NCI-H774 (cell line): Measurements from ENCODE around the gene SYCE1.
"Not testable (repeated sequence)": the region's sequence is repeated elsewhere in the genome, so short reads cannot be mapped to it uniquely, and the experiment has no call there.

Experiments used
- DNase-seq: peaks from one replicate; lab custom pipeline; 2025; lab: John Stamatoyannopoulos, UW

The SYCE1 gene, protein sequence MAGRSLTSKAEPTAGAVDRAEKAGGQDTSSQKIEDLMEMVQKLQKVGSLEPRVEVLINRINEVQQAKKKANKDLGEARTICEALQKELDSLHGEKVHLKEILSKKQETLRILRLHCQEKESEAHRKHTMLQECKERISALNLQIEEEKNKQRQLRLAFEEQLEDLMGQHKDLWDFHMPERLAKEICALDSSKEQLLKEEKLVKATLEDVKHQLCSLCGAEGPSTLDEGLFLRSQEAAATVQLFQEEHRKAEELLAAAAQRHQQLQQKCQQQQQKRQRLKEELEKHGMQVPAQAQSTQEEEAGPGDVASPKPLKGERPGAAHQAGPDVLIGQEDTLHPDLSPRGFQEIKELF

DNA sequence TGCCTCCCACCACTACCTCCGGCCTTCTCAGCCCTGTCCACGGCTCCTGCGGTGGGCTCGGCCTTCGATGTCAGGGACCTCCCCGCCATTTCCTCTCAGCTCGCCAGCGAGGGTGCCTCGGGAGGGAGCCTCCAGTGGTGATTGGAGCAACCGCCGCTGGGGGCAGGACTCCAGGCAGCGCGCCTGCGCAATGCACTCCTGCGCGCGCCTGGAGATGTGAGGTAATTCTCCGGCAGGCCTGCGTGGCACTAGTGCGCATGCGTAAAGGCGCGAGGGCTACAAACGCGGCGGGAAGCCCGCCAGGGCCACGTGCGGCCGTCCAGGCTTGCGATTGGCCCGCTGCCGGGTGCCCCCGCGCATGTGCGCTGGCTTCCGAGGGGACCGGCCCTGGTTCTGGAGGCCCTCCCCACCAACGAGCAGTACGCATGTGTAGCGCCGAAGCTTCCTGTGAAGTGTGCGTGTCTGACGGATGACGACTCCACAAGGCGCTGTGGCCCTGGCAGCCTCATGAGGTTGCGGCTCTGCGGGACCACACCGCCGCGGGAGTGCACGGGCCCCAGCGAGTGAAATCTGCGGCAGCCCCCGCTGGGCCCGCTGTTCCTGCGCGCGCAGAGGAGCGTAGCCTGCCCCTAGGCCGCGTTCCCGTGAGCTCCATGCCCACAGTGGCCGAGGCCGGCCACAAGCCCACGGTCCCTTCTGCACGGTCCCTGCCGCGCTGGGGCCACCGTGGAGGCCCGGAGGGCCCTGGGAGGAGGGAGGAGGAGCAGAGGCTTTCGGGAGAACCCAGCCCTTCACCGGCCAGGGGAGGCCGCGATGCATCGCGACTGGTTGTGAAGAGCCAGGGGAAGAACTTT lies at the start of gene SYCE1:
Gene SYCE1 (minus strand): TSS at position 143 of the 854 bp plus-strand sequence. CDS start 54 bp downstream, at position 89.
- DNase-seq, result no peak

DNA sequence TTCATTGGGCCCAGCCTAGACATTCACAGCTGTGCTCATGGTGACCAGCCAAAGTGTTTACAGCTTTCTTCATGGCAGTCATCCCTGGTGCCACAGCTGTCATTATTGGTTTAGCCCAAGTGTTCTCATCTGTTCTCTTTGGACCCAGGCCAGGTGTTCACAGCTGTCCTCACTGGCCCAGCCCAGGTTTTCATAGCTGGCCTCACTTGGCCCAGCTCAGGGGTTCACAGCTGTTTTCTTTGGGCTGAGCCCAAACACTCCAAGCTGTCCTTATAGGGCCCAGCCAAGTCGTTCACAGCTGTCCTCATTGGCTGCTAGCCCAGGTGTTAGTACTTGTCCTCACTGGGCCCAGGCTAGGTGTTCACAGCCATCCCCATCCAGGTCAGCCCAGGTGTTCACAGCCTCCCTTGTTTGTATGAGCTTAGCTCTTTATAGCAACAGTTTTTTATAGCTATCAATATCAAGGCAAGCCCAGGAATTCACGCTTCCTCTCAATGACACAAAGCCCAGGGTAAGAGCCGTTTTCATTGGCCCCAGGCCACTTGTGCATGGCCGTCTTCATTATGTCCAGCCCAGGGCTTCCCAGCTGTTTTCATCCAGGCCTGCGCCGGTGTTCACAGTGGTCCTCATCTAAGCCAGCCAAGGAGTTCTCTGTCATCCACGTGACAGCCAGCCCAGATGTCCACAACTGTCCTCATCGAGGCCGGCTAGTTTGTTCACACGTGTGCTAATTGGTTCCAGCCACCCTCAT lies 49.6 kb upstream of the SYCE1 start:
- peak; percentile 79 for DNase-seq

DNA sequence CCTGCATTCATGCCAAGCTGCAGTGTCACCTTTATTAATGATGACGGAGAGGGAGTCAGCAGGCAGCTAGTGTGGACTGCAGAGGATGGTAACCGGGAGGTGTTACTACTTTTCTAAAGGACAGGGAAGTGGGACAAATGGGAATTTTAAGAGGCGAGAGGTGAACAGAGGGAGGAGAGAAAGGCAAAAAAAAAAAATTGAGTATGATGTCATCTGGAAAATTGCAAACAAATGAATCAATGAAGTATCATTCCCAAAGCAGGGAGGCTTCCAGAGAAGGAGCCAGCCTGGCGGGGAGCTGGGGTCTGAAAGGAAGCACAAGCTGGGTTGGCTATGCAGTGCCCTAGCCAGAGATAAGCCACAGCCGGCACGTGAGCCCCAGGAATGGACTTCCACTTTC lies 48.3 kb upstream of the SYCE1 start:
- no peak for DNase-seq

DNA sequence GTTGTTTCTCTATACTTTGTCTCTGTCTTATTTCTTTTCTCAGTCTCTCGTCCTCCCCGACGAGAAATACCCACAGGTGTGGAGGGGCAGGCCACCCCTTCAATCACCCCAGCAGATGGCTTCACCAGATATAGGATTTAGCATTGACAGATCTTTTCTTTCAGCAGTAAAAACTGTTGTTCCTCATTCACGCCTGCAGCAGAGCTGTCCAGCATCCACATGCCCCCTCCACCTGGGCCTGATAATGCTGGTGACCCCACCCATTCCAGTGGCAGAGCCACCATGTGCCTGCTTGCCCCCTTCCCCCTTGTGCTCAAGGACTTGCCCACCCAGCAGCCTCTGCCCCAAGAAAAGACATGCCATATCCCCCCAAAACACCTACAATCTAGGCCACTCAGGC lies 45.7 kb upstream of the SYCE1 start:
- no peak for DNase-seq

DNA sequence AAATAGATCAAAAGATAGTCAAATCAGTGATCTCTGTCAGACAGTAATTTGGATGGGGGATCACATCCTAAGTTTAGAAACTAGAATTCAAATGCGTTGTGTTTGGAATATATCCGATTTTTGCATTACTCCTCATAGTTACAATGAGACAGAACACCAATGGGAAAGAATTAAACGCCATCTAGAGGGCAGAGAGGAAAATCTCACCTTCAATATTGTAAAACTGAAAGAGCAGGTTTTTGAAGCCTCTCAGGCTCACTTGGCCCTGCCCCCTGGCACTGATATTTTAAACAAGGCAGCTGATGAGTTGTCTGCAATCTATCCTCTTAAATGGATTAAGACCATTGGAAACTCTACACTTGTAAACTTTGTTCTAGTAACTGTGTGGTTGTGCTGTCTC lies 43.5 kb upstream of the SYCE1 start:
- no peak for DNase-seq

DNA sequence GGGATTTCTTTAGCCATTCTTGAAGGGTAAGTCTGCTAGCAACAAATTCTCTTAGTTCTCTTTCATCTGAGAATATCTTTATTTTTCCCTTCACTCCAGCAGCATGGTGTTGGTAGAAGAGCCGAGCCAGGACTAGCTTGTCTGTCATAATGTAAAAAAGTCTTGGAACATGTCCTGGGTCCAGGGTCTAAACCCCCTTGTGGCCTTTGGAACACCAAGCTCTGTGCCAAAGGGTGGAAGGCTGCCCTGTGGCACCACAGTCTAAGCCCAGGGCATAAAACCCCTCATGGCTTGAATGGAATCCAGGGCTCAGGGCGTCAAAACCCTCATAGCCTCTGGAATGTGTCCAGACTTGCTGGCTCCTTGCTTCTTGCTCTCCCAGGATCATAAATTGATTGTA lies 38.1 kb upstream of the SYCE1 start:
- not testable (repeated sequence) for DNase-seq

DNA sequence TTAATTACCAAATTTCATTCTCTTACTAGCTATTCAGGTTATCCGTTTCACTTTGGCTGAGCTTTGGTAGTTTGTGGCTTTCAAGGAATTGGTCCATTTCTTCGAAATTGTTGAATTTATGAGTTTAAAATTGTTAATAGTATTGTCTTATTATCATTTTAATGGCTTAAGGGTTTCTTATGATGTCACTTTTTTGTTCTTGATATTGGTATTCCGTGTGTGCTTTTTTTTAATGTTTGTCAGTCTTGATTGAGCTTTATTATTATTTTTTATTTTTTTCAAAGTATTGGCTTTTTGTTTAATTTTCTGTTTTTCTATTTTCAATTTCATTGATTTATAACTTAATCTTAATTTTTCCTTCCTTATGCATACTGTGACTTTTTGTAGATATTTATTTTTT lies 35.3 kb upstream of the SYCE1 start:
- no peak for DNase-seq

DNA sequence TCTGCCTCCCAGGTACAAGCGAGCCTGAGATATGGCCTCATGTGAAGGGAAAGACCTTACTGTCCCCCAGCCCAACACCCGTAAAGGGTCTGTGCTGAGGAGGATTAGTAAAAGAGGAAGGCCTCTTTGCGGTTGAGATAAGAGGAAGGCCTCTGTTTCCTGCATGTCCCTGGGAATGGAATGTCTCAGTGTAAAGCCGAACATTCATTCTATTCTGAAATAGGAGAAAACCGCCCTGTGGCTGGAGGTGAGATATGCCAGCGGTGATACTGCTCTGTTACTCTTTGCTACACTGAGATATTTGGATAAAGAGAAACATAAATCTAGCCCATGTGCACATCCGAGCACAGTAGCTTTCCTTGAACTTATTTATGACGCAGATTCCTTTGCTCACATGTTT lies 34.5 kb upstream of the SYCE1 start:
- not testable (repeated sequence) for DNase-seq

DNA sequence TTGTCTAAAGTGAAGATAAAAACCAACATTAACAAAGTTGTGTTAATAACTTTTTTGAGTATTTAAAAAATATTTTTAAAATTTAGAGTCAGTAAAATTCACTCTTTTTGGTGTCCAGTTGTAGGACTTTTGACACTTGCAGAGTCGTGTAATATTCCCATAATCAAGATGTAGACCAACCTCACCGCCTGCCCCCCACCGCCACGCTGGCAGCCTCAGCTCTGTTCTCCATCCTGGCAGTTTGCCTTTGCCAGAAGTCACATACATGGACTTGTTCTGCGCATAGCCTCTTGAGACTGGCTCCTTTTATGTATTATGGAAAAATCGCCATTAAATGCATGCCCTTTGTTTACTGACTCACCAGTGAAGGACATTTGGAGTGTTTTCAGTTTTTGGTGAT lies 27.3 kb upstream of the SYCE1 start:
- DNase-seq, result peak; percentile 19

DNA sequence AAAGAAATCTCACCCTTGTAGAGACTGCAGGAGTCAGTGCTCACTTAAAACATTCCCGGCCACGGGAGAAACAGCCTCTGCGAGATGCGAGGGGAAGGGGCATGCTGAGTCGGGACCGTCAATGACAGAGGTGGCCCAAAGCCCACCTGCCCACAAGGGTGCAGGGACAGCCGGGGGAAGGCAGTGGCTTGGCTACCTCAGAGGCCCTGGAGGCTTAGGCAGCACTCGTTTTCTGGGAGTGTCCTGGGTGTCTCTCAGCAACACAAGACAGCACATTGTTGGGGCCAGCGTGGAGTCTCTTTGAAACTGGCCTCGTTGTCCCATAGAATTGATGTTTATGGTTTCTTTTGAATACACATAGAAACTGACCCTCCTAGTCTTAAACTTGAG lies 25.6 kb upstream of the SYCE1 start:
- DNase-seq, result no peak

DNA sequence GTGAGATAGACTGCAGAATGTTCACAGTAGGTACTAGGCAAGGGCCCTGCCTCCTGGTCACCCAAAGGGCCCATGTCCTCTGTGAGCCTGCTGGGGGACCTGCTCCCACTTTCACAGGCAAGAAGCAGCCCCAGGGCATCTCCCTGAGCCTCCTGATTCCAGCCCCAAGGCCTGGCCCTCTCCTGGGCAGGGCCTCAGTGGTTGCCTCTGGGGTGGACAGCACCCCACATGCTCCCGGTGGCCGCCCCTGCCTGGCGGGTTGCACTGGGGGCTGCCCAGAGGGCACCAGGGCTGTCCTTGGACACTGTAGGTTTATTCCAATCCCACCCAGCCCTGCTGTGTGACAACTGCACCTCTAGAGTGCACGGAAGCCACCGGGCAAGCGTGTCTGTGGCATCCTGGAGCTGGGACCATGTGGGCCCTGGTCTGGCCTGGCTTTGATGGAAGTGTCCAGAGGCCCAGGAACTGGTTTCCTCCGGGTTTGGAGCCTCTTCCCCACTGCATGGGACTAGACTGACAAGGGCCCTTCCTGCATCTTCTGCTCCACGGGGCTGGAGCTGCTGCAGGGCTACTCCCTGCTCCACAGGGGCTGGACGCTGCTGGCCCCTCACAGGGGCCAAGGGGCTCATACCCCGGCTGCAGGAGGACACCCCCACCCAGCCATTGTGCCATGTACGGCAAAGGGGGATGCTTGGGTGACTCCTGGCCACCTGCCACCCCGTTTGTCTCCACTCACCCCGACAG lies 25.0 kb upstream of the SYCE1 start:
- no peak for DNase-seq

DNA sequence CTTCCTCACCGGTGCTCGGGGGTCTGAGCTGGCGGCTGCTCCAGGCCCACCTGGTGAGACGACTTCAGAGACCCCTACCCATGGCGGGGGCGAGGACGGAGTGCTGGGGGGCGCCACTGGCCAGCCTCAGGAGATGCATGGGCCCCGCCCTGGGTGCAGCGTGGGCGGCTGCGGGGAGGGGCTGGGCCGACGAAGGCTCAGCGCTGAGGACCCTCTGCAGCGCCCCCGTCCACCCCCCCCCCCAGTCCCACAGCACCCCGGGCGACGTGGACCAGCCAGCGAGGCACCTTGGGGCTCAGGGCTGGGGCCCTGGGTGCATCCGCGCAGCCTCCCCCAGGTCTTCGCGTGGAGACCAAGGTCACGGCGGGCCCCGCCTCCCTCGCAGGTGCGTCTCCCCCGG lies 11.7 kb upstream of the SYCE1 start:
- DNase-seq, result not testable (repeated sequence)

DNA sequence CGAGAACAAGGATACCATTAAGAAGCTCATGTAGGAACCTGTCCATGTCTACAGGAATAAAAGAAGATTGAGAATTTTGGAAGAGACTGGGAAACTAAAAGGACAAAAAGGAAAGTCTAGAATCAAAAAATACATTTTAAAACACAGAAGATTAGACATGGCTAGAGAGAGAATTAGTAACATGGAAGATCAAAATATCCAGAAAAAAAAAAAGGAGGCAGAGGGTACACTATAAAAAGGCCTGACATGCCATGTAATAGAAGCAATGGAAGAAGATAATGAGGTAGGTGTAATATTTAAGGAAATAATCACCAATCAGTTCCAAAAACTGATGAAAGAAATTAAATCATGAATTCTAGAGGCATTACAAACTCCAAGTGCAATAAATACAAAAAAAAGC lies 8.1 kb upstream of the SYCE1 start:
- not testable (repeated sequence) for DNase-seq

DNA sequence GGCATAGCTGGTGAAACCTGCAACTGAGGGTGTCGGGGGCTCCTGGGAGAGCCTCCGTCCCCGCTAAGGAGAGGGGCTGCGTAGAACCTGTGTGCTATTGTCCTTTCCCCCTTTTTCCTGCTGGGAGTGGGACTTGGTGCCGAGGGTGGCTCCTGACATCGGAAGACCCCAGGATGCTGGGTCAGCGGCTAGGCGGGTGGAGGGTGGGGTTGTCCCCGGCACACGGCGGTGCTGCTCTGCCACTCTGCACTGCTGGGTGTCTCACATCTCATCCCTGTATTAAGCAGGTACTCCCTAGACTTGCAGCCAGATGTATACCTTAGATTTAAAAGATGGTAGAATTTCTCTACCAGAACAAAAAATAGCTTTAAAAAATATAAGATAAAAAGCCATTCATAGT lies 6.7 kb upstream of the SYCE1 start:
- DNase-seq, result not testable (repeated sequence)

DNA sequence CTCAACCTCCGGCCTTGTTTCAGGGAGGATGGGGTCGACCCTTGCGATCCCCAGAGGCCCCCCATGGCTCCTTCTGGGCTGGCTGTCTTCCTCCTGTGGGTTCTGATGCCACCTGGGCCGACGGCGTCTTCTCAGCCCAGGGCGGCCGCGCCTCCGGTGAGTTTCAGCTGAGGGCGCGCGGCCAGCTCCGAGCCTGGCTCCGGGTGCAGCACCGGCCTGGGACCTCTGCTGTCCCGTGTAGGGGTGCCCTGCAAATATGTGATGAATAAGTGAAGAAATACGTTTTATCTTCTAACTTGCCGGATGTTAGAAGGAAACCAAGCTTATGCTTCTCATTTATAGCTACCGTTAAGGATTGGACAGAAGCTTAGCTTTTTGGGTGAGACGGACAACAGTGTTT lies 4.4 kb upstream of the SYCE1 start:
- not testable (repeated sequence) for DNase-seq

DNA sequence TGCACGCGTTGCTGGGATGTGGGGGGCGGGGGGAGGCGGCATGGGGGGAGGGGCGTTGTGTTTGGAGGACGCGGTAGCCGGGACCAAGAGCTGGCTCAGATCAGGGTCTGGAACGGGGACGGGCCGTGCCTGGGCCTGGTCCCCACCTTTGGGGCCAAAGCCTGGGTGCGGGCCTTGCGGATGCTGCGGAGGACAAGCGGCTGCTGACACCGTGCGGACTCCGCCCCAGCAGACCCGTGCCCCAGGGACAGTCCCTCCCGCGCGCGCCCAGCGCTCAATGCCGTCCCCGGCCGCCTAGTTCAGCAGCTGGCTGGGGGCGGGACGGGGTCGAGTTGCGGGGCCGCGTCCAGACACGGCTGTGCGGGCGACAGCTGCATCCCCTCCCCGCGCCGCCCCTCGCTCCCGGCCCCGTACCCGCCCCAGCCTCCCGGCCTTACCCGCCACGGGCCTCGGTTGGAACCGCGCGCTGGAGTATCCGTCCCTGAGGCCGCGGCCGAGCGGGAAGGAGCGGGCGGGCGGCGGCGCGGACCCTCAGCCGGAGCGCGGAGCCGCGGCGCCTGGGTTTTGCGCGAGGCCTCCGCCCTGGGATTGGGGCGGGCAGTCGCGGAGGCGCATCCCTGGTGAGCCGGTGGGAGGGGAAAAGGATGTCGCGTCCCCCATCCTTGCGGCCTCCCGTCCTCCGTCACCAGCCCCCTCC lies 3.6 kb upstream of the SYCE1 start:
- DNase-seq, result not testable (repeated sequence)

DNA sequence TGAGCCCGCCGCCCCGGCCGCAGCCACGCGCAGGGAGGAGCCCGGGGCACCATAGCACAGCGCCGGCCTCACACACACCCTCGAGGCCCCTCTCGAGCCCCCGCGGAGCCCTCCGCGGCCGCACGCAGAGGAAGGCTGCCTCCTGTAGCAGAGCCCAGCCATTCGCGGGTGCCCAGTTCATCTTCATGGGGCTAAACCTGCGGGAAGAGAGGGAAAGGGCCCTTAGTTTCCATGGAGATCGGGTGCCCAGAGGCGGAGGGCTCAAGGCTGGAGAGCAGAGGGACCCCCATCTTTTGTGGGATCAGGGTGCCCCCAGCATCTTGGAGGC lies 2.9 kb upstream of the SYCE1 start:
- DNase-seq, result no peak

DNA sequence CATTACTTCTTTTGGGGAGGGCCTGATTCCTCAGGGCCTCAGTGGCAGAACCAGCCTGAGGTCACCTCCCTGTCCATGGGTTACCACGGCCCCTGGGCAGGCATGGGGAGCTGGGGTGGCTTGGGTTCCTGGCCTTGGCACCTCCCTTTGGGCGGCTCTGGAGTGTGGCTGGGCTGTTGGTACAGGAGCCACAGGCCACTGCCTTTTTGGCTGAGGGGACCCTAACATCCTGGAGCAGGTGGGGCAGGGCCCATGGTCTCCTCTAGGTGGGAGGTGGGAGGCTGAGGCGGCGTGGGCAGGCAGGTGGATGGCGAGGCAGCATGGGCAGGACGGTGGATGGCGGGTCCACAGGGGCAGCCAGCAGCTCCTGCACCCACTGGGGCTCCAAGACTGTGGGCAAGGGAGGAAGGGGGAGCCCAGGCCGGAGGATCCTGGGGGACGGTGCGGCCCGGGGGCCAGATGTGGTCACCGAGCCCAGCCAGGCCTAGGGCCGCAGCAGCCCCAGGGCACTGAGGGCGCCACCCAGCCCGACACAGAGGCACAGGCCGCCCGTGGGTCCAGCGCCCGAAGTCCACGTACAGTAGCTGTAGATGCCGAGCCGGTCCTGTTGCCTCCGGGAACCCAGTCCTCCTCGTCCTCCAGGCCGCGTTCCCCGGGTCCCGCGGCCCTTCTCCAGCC lies 2.4 kb upstream of the SYCE1 start:
- DNase-seq, result no peak

DNA sequence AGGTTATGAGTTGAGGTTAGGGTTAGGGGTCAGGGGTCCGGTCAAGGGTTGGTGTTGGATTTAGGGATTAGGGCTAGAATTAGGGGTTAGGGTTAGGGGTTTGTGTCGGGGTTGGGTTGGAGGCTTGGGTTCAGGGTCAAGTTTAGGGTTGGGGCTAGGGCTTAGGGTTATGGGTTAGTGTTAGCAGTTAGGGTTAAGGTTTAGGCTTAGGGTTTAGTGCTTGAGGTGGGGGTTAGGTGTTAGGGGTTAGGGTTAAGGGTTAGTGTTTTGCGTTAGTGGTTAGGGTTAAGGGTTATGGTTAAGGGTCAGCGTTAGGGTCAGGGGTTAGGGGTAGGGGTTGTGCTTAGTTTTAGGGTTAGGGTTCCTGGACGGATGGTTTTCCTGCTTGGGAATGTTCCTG lies 1.7 kb upstream of the SYCE1 start:
- DNase-seq, result no peak

DNA sequence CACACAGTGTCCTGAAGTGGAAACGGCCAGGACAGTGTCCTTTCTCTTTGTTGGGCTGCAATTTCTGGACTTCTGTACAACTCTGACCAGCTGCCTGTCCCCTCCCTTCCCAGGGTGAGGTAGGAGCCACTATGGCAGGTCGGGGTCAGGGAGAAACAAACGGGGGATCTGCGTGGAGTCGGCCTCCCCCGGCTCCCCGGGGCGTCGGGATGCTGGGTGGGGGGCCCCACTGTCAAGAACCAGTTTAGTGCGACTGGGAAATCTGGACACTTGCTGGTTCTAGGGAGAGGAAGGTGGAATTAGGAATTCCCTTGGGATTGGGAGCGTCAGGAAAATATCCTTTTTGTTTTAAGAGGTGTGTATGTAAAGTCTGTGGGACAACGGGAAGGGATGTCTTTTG lies 567 bp downstream of the SYCE1 start:
- DNase-seq, result no peak

DNA sequence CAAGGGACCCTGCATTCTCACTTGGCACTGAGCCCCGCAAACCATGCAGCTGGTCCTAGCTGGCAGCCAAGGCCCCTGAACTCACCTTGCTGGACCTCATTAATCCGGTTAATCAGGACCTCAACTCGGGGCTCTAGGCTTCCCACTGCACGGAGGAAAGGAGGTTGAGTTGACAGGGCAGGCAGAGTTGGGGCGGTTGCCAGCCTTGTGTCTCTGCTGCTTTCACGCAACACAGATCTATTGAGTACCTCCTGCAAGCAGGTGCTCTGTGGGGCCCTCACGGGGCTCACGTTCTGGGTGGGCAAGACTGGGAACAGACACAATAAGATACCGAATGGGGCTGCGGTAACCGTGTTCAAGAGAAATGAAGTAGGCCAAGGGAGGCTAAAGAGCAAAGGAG lies 6.2 kb downstream of the SYCE1 start:
- no peak for DNase-seq
